Right lobe of liver (tissue), 6 donors: ENCODE data around the gene DCX. TPM values are rescaled to one million over a fixed set of nuclear protein-coding genes. Genes with fewer than 3 reads are reported as not detected.

Source experiments
- ATAC-seq, 4 donors: fragments of 200-7000 bp; cut with Tn5 transposase; one replicate each; pipeline ENCODE4 v1.9.1; 2020; ENCODE audit warnings: mild to moderate bottlenecking in 4 of 4, moderate library complexity in 4 of 4
- DNase-seq, 3 donors: peaks; one replicate each; pipeline ENCODE4 v3.0.0-alpha.2; 2020
- H3K27ac ChIP-seq, 3 donors: fragments of 200-600 bp; one replicate each; pipeline ENCODE4 v1.8.0; 2022
- H3K27me3 ChIP-seq, 2 donors: fragments of 200-600 bp; one replicate each; pipeline ENCODE4 v1.8.0; 2022
- H3K36me3 ChIP-seq, 4 donors: fragments of 200-600 bp; sonication (generic) in 1 of 4; one replicate each; pipeline versions ENCODE4 v1.5.1 to v1.8.0; 2017 to 2022; ENCODE audit warnings: control low read depth in 1 of 4
- H3K4me1 ChIP-seq, 4 donors: fragments of 200-600 bp; sonication (generic) in 1 of 4; one replicate each; pipeline versions ENCODE4 v1.5.1 to v1.8.0; 2017 to 2022; ENCODE audit warnings: control low read depth in 1 of 4
- H3K4me3 ChIP-seq, 3 donors: fragments of 200-600 bp; one replicate each; pipeline ENCODE4 v1.8.0; 2022
- H3K9me3 ChIP-seq, 4 donors: fragments of 200-600 bp; sonication (generic) in 1 of 4; one replicate each; pipeline versions ENCODE4 v1.5.1 to v1.8.0; 2017 to 2022; ENCODE audit warnings: control low read depth in 1 of 4
- CTCF ChIP-seq, 4 donors: fragments of 200-600 bp in 3 of 4; fragments of 450-650 bp in 1 of 4; IDR thresholded peaks; one replicate each; pipeline versions ENCODE4 v1.5.1 to v1.8.0; 2016 to 2022; ENCODE audit warnings: antibody characterized with exemption in 4 of 4, mild to moderate bottlenecking in 2 of 4
- POLR2A ChIP-seq: fragments of 450-650 bp; IDR thresholded peaks from one replicate; pipeline ENCODE4 v1.6.1; 2017; ENCODE audit warnings: antibody characterized with exemption, mild to moderate bottlenecking
- WGBS: methylation state at CpG from one replicate; pipeline ENCODE4 v1.1.6; 2018; ENCODE audit warnings: low coverage, low lambda C conversion rate; ENCODE audit not compliant: insufficient coverage; ENCODE audit errors: missing lambda C conversion rate; 5-methylcytosine and 5-hydroxymethylcytosine counted together
- intact Hi-C, 2 donors: fragments of 100-400 bp; cut with DNase I; formaldehyde crosslinking; loops; one replicate each; pipeline versions ENCODE4 v1.11.2 to v1.14.1; 2022
- total RNA-seq, 6 experiments: library from RNA; depleted of rRNA in 2 of 6; stranded (reverse); fragments of >200 nt in 2 of 6; fragmentation: NEBNext Ultra II Directional in 3 of 6; extraction: Animal tissue kit (Norgen Biotek cat#: 25700) in 3 of 6; gene quantifications; one replicate each; pipeline versions ENCODE4 v1.1.0 to v1.2.4, GENCODE V29; 2016 to 2023
- donor health status: DM: no; HTN: yes; CAD: no.
- donor health status: DM: no; HTN: no; CAD: no.
- donor health status: DM: no; HTN: no; CAD: no.
- donor health status: DM: no; HTN: yes; CAD: no.
- donor health status: DM: no; HTN: yes; CAD: no.

DCX gene
- total RNA-seq, 6 experiments from 2014 or later: 0.09 to 0.25 (median 0.25) TPM; not detected in 3

- no peak overlapping the region for H3K4me3 ChIP-seq
- H3K4me1 ChIP-seq: no peaks in the 10 kb centered on the region
- 58% methylated on average over 2 of the region's 2 CpGs for WGBS
- no peak for DNase-seq
- H3K27me3 ChIP-seq: no peaks in the 10 kb centered on the region
- no peak for ATAC-seq
- no peak overlapping the region for H3K27ac ChIP-seq
- H3K9me3 ChIP-seq: no peaks in the 10 kb centered on the region
- intact Hi-C loops: no loop called here
- H3K36me3 ChIP-seq: no peaks in the 10 kb centered on the region
- TF ChIP-seq POLR2A: no peak
- no peak for TF ChIP-seq CTCF (IDR thresholded peaks at IDR 0.05)
Measured at GRCh38 chrX:111365770-111366325, 46.1 kb downstream of the DCX start.

- Histone ChIP-seq H3K27ac (no peak overlapping the region), H3K9me3 (no peaks in the 10 kb centered on the region), H3K27me3 (peaks cover 0 to 8% of the 10 kb centered on the region in 2 donors), H3K4me1 (no peaks in the 10 kb centered on the region), H3K4me3 (no peak overlapping the region), H3K36me3 (no peaks in the 10 kb centered on the region)
- ATAC-seq (no peak), DNase-seq (no peak)
- no peak for TF ChIP-seq CTCF (IDR thresholded peaks at IDR 0.05)
- TF ChIP-seq POLR2A: no peak
- 76% methylated on average over 3 of the region's 3 CpGs for WGBS
- intact Hi-C loops: no loop called here
Measured at GRCh38 chrX:111363741-111364140, 48.3 kb downstream of the DCX start.

- TF ChIP-seq POLR2A (no peak), CTCF (IDR thresholded peaks at IDR 0.05) (no peak)
- Histone ChIP-seq H3K4me1 (no peaks in the 10 kb centered on the region), H3K36me3 (no peaks in the 10 kb centered on the region), H3K9me3 (no peaks in the 10 kb centered on the region), H3K4me3 (no peak overlapping the region), H3K27me3 (peaks cover 0 to 8% of the 10 kb centered on the region in 2 donors), H3K27ac (no peak overlapping the region)
- DNase-seq (no peak), ATAC-seq (no peak)
- 38% methylated on average over 1 of the region's 1 CpG for WGBS
- intact Hi-C loops: no loop called here
Measured at GRCh38 chrX:111361751-111362150, 50.2 kb downstream of the DCX start.

- H3K27me3 ChIP-seq: peaks cover 0 to 8% of the 10 kb centered on the region in 2 donors
- H3K4me1 ChIP-seq: no peaks in the 10 kb centered on the region
- no peak overlapping the region for H3K4me3 ChIP-seq
- intact Hi-C loops: no loop called here
- H3K9me3 ChIP-seq: no peaks in the 10 kb centered on the region
- DNase-seq (no peak), ATAC-seq (no peak)
- 19% methylated on average over 3 of the region's 3 CpGs for WGBS
- H3K27ac ChIP-seq: no peak overlapping the region
- TF ChIP-seq POLR2A (no peak), CTCF (IDR thresholded peaks at IDR 0.05) (no peak)
- H3K36me3 ChIP-seq: no peaks in the 10 kb centered on the region
Measured at GRCh38 chrX:111360839-111361238, 51.2 kb downstream of the DCX start.
